ENCODE results near the gene EHBP1.

GRCh38 chr2:62706721-62707521, 1.4 kb downstream of the EHBP1 start:
- TF ChIP-seq CTCF (IDR thresholded peaks at IDR 0.05), result no peak
- TF ChIP-seq POLR2A (IDR thresholded peaks at IDR 0.05), result no peak

All from uterus (tissue), 2 donors.